HEK293 (cell line): Measurements from ENCODE around the gene ADK.

Experiments used
- ATF2 ChIP-seq: fragments of 450-650 bp; formaldehyde crosslinking; IDR thresholded peaks from 2 replicates; pipeline ENCODE4 v1.5.1; 2016; ENCODE audit warnings: missing biosample characterization, missing genetic modification characterization, low read depth
- KLF1 ChIP-seq: fragments of 450-650 bp; formaldehyde crosslinking; IDR thresholded peaks from 2 replicates; pipeline ENCODE4 v1.5.1; 2016; ENCODE audit warnings: missing biosample characterization, missing genetic modification characterization
- PRDM4 ChIP-seq: fragments of 450-650 bp; formaldehyde crosslinking; IDR thresholded peaks from 2 replicates; pipeline ENCODE4 v1.5.1; 2017; ENCODE audit warnings: missing biosample characterization, missing genetic modification characterization
- REPIN1 ChIP-seq: fragments of 450-650 bp; formaldehyde crosslinking; IDR thresholded peaks from 2 replicates; pipeline ENCODE4 v1.5.1; 2017; ENCODE audit warnings: missing biosample characterization, missing genetic modification characterization, low read depth
- SALL2 ChIP-seq: fragments of 450-650 bp; formaldehyde crosslinking; IDR thresholded peaks from 2 replicates; pipeline ENCODE4 v1.5.0; 2017; ENCODE audit warnings: missing biosample characterization, mild to moderate bottlenecking, missing genetic modification characterization, borderline replicate concordance
- SCRT1 ChIP-seq: fragments of 450-650 bp; formaldehyde crosslinking; IDR thresholded peaks from 2 replicates; pipeline ENCODE4 v1.5.1; 2016; ENCODE audit warnings: missing biosample characterization, missing genetic modification characterization, borderline replicate concordance
- ZBTB17 ChIP-seq: fragments of 450-650 bp; formaldehyde crosslinking; IDR thresholded peaks from 2 replicates; pipeline ENCODE4 v1.5.1; 2016; ENCODE audit warnings: missing biosample characterization, missing genetic modification characterization
- ZBTB20 ChIP-seq: fragments of 450-650 bp; formaldehyde crosslinking; IDR thresholded peaks from 2 replicates; pipeline ENCODE4 v1.5.1; 2016; ENCODE audit warnings: missing biosample characterization, missing genetic modification characterization
- ZNF112 ChIP-seq: fragments of 450-650 bp; formaldehyde crosslinking; IDR thresholded peaks from 2 replicates; pipeline ENCODE4 v1.5.0; 2017; ENCODE audit warnings: missing biosample characterization, missing genetic modification characterization
- ZNF146 ChIP-seq: fragments of 450-650 bp; formaldehyde crosslinking; IDR thresholded peaks from 2 replicates; pipeline ENCODE4 v1.5.1; 2016; ENCODE audit warnings: missing biosample characterization, missing genetic modification characterization
- ZNF169 ChIP-seq: fragments of 450-650 bp; formaldehyde crosslinking; IDR thresholded peaks from 2 replicates; pipeline ENCODE4 v1.5.1; 2016; ENCODE audit warnings: missing biosample characterization, missing genetic modification characterization
- ZNF174 ChIP-seq: fragments of 450-650 bp; formaldehyde crosslinking; IDR thresholded peaks from 2 replicates; pipeline ENCODE4 v1.5.0; 2017; ENCODE audit warnings: missing biosample characterization, mild to moderate bottlenecking, missing genetic modification characterization
- ZNF175 ChIP-seq: fragments of 450-650 bp; formaldehyde crosslinking; IDR thresholded peaks from 2 replicates; pipeline ENCODE4 v1.5.1; 2016; ENCODE audit warnings: missing biosample characterization, missing genetic modification characterization
- ZNF18 ChIP-seq: fragments of 450-650 bp; formaldehyde crosslinking; IDR thresholded peaks from 2 replicates; pipeline ENCODE4 v1.5.1; 2016; ENCODE audit warnings: missing biosample characterization, missing genetic modification characterization
- ZNF184 ChIP-seq: fragments of 450-650 bp; IDR thresholded peaks from 2 replicates; pipeline ENCODE4 v1.5.1; 2018; ENCODE audit warnings: missing biosample characterization, mild to moderate bottlenecking, missing genetic modification characterization
- ZNF19 ChIP-seq: fragments of 450-650 bp; formaldehyde crosslinking; IDR thresholded peaks from 2 replicates; pipeline ENCODE4; 2016; ENCODE audit warnings: missing biosample characterization, missing genetic modification characterization, low read depth
- ZNF202 ChIP-seq: fragments of 450-650 bp; formaldehyde crosslinking; IDR thresholded peaks from 2 replicates; pipeline ENCODE4 v1.5.1; 2016; ENCODE audit warnings: missing biosample characterization, missing genetic modification characterization, borderline replicate concordance
- ZNF211 ChIP-seq: fragments of 450-650 bp; formaldehyde crosslinking; IDR thresholded peaks from 2 replicates; pipeline ENCODE4 v1.5.1; 2016; ENCODE audit warnings: low read depth, missing biosample characterization, missing genetic modification characterization
- ZNF292 ChIP-seq: fragments of 450-650 bp; formaldehyde crosslinking; IDR thresholded peaks from 2 replicates; pipeline ENCODE4 v1.5.1; 2016; ENCODE audit warnings: low read depth, missing biosample characterization, missing genetic modification characterization, borderline replicate concordance
- ZNF354C ChIP-seq: fragments of 450-650 bp; formaldehyde crosslinking; IDR thresholded peaks from 2 replicates; pipeline ENCODE4 v1.5.1; 2016; ENCODE audit warnings: missing biosample characterization, missing genetic modification characterization, low read depth, borderline replicate concordance
- ZNF404 ChIP-seq: fragments of 450-650 bp; formaldehyde crosslinking; IDR thresholded peaks from 2 replicates; pipeline ENCODE4 v1.5.1; 2017; ENCODE audit warnings: missing biosample characterization, missing genetic modification characterization
- ZNF513 ChIP-seq: fragments of 450-650 bp; IDR thresholded peaks from 2 replicates; pipeline ENCODE4 v1.5.1; 2018; ENCODE audit warnings: missing biosample characterization, missing genetic modification characterization
- ZNF514 ChIP-seq: fragments of 450-650 bp; formaldehyde crosslinking; IDR thresholded peaks from 2 replicates; pipeline ENCODE4 v1.5.1; 2016; ENCODE audit warnings: missing biosample characterization, missing genetic modification characterization
- ZNF654 ChIP-seq: fragments of 450-650 bp; formaldehyde crosslinking; IDR thresholded peaks from 2 replicates; pipeline ENCODE4 v1.5.1; 2016; ENCODE audit warnings: low read depth, missing biosample characterization, missing genetic modification characterization
- ZNF660 ChIP-seq: fragments of 450-650 bp; IDR thresholded peaks from 2 replicates; pipeline ENCODE4 v1.5.1; 2018; ENCODE audit warnings: missing biosample characterization, mild to moderate bottlenecking, missing genetic modification characterization
- ZNF704 ChIP-seq: fragments of 450-650 bp; formaldehyde crosslinking; IDR thresholded peaks from 2 replicates; pipeline ENCODE4 v1.5.1; 2016; ENCODE audit warnings: missing biosample characterization, missing genetic modification characterization
- ZSCAN23 ChIP-seq: fragments of 450-650 bp; formaldehyde crosslinking; IDR thresholded peaks from 2 replicates; pipeline ENCODE4 v1.5.1; 2016; ENCODE audit warnings: missing biosample characterization, missing genetic modification characterization
- ZSCAN30 ChIP-seq: fragments of 450-650 bp; IDR thresholded peaks from 2 replicates; pipeline ENCODE4 v1.5.1; 2018; ENCODE audit warnings: missing biosample characterization, mild to moderate bottlenecking, missing genetic modification characterization, moderate library complexity
- TF ChIP-seq, protein P1 (sequence below): IDR thresholded peaks from 2 replicates; pipeline ENCODE4 v1.6.1; 2011; ENCODE audit warnings: mild to moderate bottlenecking, low read depth, low read length, borderline replicate concordance
- TF ChIP-seq, protein P2 (sequence below): fragments of 450-650 bp; IDR thresholded peaks from 2 replicates; pipeline ENCODE4 v1.5.1; 2018; ENCODE audit warnings: missing biosample characterization, mild to moderate bottlenecking, missing genetic modification characterization

The ADK gene

GRCh38 chr10:74589226-74589673, 438.2 kb downstream of the ADK start (continued):
- TF ChIP-seq ZNF292 (tag by site-specific recombination) = no peak
- peak; percentile 75; the same call in 1 of the 2 replicates for TF ChIP-seq ZNF660
- TF ChIP-seq ZNF513 = no peak
- no peak for TF ChIP-seq ZNF112 (tag by site-specific recombination)
- no peak; the same call in 1 of the 2 replicates for TF ChIP-seq SCRT1 (tag by site-specific recombination)
- TF ChIP-seq, protein P1, sequence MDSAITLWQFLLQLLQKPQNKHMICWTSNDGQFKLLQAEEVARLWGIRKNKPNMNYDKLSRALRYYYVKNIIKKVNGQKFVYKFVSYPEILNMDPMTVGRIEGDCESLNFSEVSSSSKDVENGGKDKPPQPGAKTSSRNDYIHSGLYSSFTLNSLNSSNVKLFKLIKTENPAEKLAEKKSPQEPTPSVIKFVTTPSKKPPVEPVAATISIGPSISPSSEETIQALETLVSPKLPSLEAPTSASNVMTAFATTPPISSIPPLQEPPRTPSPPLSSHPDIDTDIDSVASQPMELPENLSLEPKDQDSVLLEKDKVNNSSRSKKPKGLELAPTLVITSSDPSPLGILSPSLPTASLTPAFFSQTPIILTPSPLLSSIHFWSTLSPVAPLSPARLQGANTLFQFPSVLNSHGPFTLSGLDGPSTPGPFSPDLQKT = no peak
- no peak for TF ChIP-seq ZNF19 (tag by site-specific recombination)
- TF ChIP-seq, protein P2, sequence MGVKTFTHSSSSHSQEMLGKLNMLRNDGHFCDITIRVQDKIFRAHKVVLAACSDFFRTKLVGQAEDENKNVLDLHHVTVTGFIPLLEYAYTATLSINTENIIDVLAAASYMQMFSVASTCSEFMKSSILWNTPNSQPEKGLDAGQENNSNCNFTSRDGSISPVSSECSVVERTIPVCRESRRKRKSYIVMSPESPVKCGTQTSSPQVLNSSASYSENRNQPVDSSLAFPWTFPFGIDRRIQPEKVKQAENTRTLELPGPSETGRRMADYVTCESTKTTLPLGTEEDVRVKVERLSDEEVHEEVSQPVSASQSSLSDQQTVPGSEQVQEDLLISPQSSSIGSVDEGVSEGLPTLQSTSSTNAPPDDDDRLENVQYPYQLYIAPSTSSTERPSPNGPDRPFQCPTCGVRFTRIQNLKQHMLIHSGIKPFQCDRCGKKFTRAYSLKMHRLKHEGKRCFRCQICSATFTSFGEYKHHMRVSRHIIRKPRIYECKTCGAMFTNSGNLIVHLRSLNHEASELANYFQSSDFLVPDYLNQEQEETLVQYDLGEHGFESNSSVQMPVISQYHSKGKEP (tag by site-specific recombination) = peak; percentile 96
- TF ChIP-seq ZNF175 = no peak
- peak; percentile 75; the same call in 1 of the 2 replicates for TF ChIP-seq ZBTB17 (tag by site-specific recombination)
- no peak for TF ChIP-seq ZNF18 (tag by site-specific recombination)
- no peak for TF ChIP-seq ZNF654
- TF ChIP-seq ZNF211 (tag by site-specific recombination) = no peak
- no peak for TF ChIP-seq ZNF174 (tag by site-specific recombination)
- no peak for TF ChIP-seq ZNF202 (tag by site-specific recombination)
- peak; percentile 84 for TF ChIP-seq ATF2 (tag by site-specific recombination)
- TF ChIP-seq ZNF169 (tag by site-specific recombination) = no peak
- no peak for TF ChIP-seq ZNF354C (tag by site-specific recombination)
- TF ChIP-seq ZNF146 = no peak
- TF ChIP-seq ZBTB20 (tag by site-specific recombination) = no peak
- TF ChIP-seq ZNF514 = no peak
- TF ChIP-seq ZSCAN30 = peak; percentile 88
- no peak for TF ChIP-seq REPIN1 (tag by site-specific recombination)
- no peak for TF ChIP-seq ZNF404
- no peak for TF ChIP-seq KLF1
- TF ChIP-seq ZNF184 (tag by site-specific recombination) = peak; percentile 66; the same call in 1 of the 2 replicates
- TF ChIP-seq ZNF704 (tag by site-specific recombination) = no peak
- peak; percentile 87 for TF ChIP-seq PRDM4 (tag by site-specific recombination)
- no peak for TF ChIP-seq SALL2
- TF ChIP-seq ZSCAN23 (tag by site-specific recombination) = no peak
